Measurements from ENCODE around the gene POPDC2.

The POPDC2 gene

GRCh38 chr3:119639494-119640350 is 20.7 kb downstream of the POPDC2 start:
- no peak for DNase-seq (ENCODE audit: low read depth, low spot score)
- H3K9me3 ChIP-seq (ENCODE audit: control insufficient read depth, insufficient read depth, low read length) = no peaks in the 10 kb centered on the region
- no peaks in the 10 kb centered on the region for H3K36me3 ChIP-seq (ENCODE audit: control insufficient read depth, insufficient read depth, low read length)
- H3K27me3 ChIP-seq (ENCODE audit: control insufficient read depth, insufficient read depth, low read length) = no peaks in the 10 kb centered on the region
- H3K27ac ChIP-seq (ENCODE audit: low read length) = no peak overlapping the region
- no CpG with 5 or more reads among the region's 2 CpGs for WGBS (ENCODE audit: insufficient coverage, insufficient read length)
- H3K4me1 ChIP-seq (ENCODE audit: control insufficient read depth, insufficient read depth, low read length) = no peaks in the 10 kb centered on the region
- no peak overlapping the region for H3K4me3 ChIP-seq (ENCODE audit: low read length)

GRCh38 chr3:119637679-119638477 is 22.5 kb downstream of the POPDC2 start:
- no peak overlapping the region for H3K27ac ChIP-seq (ENCODE audit: low read length)
- H3K9me3 ChIP-seq (ENCODE audit: control insufficient read depth, insufficient read depth, low read length) = no peaks in the 10 kb centered on the region
- no peak overlapping the region for H3K4me3 ChIP-seq (ENCODE audit: low read length)
- H3K27me3 ChIP-seq (ENCODE audit: control insufficient read depth, insufficient read depth, low read length) = no peaks in the 10 kb centered on the region
- H3K36me3 ChIP-seq (ENCODE audit: control insufficient read depth, insufficient read depth, low read length) = no peaks in the 10 kb centered on the region
- no peaks in the 10 kb centered on the region for H3K4me1 ChIP-seq (ENCODE audit: control insufficient read depth, insufficient read depth, low read length)
- DNase-seq (ENCODE audit: low read depth, low spot score) = no peak
- WGBS (ENCODE audit: insufficient coverage, insufficient read length) = no CpG with 5 or more reads among the region's 3 CpGs

- H3K27ac ChIP-seq (ENCODE audit: low read length) = no peak overlapping the region
- no peak for DNase-seq (ENCODE audit: low read depth, low spot score)
- no peaks in the 10 kb centered on the region for H3K27me3 ChIP-seq (ENCODE audit: control insufficient read depth, insufficient read depth, low read length)
- H3K36me3 ChIP-seq (ENCODE audit: control insufficient read depth, insufficient read depth, low read length) = no peaks in the 10 kb centered on the region
- no CpG with 5 or more reads among the region's 4 CpGs for WGBS (ENCODE audit: insufficient coverage, insufficient read length)
- H3K4me3 ChIP-seq (ENCODE audit: low read length) = no peak overlapping the region
- H3K9me3 ChIP-seq (ENCODE audit: control insufficient read depth, insufficient read depth, low read length) = no peaks in the 10 kb centered on the region
- no peaks in the 10 kb centered on the region for H3K4me1 ChIP-seq (ENCODE audit: control insufficient read depth, insufficient read depth, low read length)
Observed at GRCh38 chr3:119636891-119637611, 23.3 kb downstream of the POPDC2 start.

- WGBS (ENCODE audit: insufficient coverage, insufficient read length) = no CpG with 5 or more reads among the region's 1 CpG
Observed at GRCh38 chr3:119636249-119636648, 24.1 kb downstream of the POPDC2 start.

DNA sequence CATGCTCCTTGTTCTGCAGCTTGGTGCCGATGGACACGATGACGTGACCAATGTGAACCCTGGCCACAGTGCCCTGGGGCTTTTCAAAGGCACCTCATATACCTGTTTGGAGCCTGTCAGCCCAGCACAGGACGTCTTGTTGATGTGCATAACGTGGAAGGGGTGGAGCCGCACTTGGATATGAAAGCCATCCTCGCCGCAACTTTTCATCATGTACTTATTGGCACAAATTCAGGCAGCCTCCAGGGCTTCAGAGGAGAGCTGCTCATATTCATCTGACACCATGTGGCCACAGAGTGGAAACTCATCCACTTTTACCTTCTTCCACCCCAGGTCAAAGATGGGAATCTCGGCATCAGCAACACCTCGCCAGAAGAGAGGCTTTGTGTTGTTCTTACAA is 24.7 kb downstream of the POPDC2 start:
- WGBS (ENCODE audit: insufficient coverage, insufficient read length) = no CpG with 5 or more reads among the region's 10 CpGs
- Histone ChIP-seq H3K27me3 (ENCODE audit: control insufficient read depth, insufficient read depth, low read length) (no peaks in the 10 kb centered on the region), H3K9me3 (ENCODE audit: control insufficient read depth, insufficient read depth, low read length) (no peaks in the 10 kb centered on the region), H3K36me3 (ENCODE audit: control insufficient read depth, insufficient read depth, low read length) (no peaks in the 10 kb centered on the region), H3K27ac (ENCODE audit: low read length) (no peak overlapping the region), H3K4me1 (ENCODE audit: control insufficient read depth, insufficient read depth, low read length) (no peaks in the 10 kb centered on the region), H3K4me3 (ENCODE audit: low read length) (no peak overlapping the region)
- no peak for DNase-seq (ENCODE audit: low read depth, low spot score)

More at GRCh38 chr3:119636249-119636648, 24.1 kb downstream of the POPDC2 start:
- DNase-seq (ENCODE audit: low read depth, low spot score) = no peak
- no peaks in the 10 kb centered on the region for H3K4me1 ChIP-seq (ENCODE audit: control insufficient read depth, insufficient read depth, low read length)
- H3K4me3 ChIP-seq (ENCODE audit: low read length) = no peak overlapping the region
- H3K36me3 ChIP-seq (ENCODE audit: control insufficient read depth, insufficient read depth, low read length) = no peaks in the 10 kb centered on the region
- H3K27me3 ChIP-seq (ENCODE audit: control insufficient read depth, insufficient read depth, low read length) = no peaks in the 10 kb centered on the region
- no peaks in the 10 kb centered on the region for H3K9me3 ChIP-seq (ENCODE audit: control insufficient read depth, insufficient read depth, low read length)
- H3K27ac ChIP-seq (ENCODE audit: low read length) = no peak overlapping the region

DNA sequence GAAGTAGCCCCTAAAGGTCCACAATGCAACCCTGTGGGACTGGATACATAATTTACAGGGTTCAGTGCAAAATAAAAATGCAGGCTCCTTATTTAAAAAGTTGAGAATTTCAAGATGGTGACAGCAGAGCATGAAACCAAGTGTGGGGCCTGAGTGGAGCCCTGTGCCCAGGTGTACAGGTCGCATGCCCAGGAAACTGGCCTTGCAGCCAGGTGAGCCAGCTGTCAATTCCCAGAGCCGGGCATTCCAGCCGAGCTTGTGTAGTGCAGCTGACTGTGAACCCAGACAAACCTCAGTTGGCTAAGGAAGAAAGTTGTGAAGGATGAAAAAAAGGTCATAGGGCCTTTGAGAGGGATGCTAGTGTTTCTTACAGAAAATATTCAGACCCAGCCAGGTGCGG is 27.6 kb downstream of the POPDC2 start:
- no peaks in the 10 kb centered on the region; the same call in 1 of the 2 replicates for H3K4me1 ChIP-seq (ENCODE audit: control insufficient read depth, insufficient read depth, low read length)
- no CpG with 5 or more reads among the region's 4 CpGs for WGBS (ENCODE audit: insufficient coverage, insufficient read length)
- no peak for DNase-seq (ENCODE audit: low read depth, low spot score)
- no peak overlapping the region for H3K4me3 ChIP-seq (ENCODE audit: low read length)
- H3K27me3 ChIP-seq (ENCODE audit: control insufficient read depth, insufficient read depth, low read length) = no peaks in the 10 kb centered on the region
- H3K9me3 ChIP-seq (ENCODE audit: control insufficient read depth, insufficient read depth, low read length) = no peaks in the 10 kb centered on the region
- no peak overlapping the region for H3K27ac ChIP-seq (ENCODE audit: low read length)
- H3K36me3 ChIP-seq (ENCODE audit: control insufficient read depth, insufficient read depth, low read length) = no peaks in the 10 kb centered on the region

GRCh38 chr3:119632216-119632615 is 28.2 kb downstream of the POPDC2 start:
- H3K4me3 ChIP-seq (ENCODE audit: low read length) = no peak overlapping the region
- no peaks in the 10 kb centered on the region for H3K9me3 ChIP-seq (ENCODE audit: control insufficient read depth, insufficient read depth, low read length)
- DNase-seq (ENCODE audit: low read depth, low spot score) = no peak
- no peaks in the 10 kb centered on the region for H3K36me3 ChIP-seq (ENCODE audit: control insufficient read depth, insufficient read depth, low read length)
- H3K27me3 ChIP-seq (ENCODE audit: control insufficient read depth, insufficient read depth, low read length) = no peaks in the 10 kb centered on the region
- no peaks in the 10 kb centered on the region; the same call in 1 of the 2 replicates for H3K4me1 ChIP-seq (ENCODE audit: control insufficient read depth, insufficient read depth, low read length)
- no CpG with 5 or more reads among the region's 4 CpGs for WGBS (ENCODE audit: insufficient coverage, insufficient read length)
- no peak overlapping the region for H3K27ac ChIP-seq (ENCODE audit: low read length)

GRCh38 chr3:119631516-119631915 is 28.9 kb downstream of the POPDC2 start:
- DNase-seq (ENCODE audit: low read depth, low spot score) = no peak
- no peaks in the 10 kb centered on the region; the same call in 1 of the 2 replicates for H3K4me1 ChIP-seq (ENCODE audit: control insufficient read depth, insufficient read depth, low read length)
- no peaks in the 10 kb centered on the region for H3K36me3 ChIP-seq (ENCODE audit: control insufficient read depth, insufficient read depth, low read length)
- WGBS (ENCODE audit: insufficient coverage, insufficient read length) = no CpG with 5 or more reads among the region's 3 CpGs
- no peaks in the 10 kb centered on the region for H3K9me3 ChIP-seq (ENCODE audit: control insufficient read depth, insufficient read depth, low read length)
- no peak overlapping the region for H3K27ac ChIP-seq (ENCODE audit: low read length)
- no peaks in the 10 kb centered on the region for H3K27me3 ChIP-seq (ENCODE audit: control insufficient read depth, insufficient read depth, low read length)
- H3K4me3 ChIP-seq (ENCODE audit: low read length) = no peak overlapping the region

DNA sequence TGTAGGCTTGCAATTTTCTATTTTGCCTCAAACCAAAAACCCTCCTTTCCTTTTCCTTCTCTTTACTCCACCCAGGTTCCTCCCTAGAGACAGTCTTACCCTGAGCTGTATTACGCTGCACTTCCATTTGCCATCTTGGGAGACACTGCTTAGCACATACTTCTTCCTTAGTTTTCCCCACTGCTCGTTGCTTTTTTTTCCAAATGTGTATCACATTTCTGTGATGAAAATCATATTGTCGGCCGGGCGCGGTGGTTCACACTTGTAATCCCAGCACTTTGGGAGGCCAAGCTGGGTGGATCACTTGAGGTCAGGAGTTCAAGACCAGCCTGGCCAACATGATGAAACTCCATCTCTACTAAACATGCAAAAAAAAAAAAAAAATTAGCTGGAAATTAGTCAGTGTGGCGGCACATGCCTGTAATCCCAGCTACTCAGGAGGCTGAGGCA is 29.5 kb downstream of the POPDC2 start:
- Histone ChIP-seq H3K36me3 (ENCODE audit: control insufficient read depth, insufficient read depth, low read length) (no peaks in the 10 kb centered on the region), H3K9me3 (ENCODE audit: control insufficient read depth, insufficient read depth, low read length) (no peaks in the 10 kb centered on the region), H3K4me1 (ENCODE audit: control insufficient read depth, insufficient read depth, low read length) (no peaks in the 10 kb centered on the region; the same call in 1 of the 2 replicates), H3K4me3 (ENCODE audit: low read length) (no peak overlapping the region), H3K27me3 (ENCODE audit: control insufficient read depth, insufficient read depth, low read length) (no peaks in the 10 kb centered on the region), H3K27ac (ENCODE audit: low read length) (no peak overlapping the region)
- WGBS (ENCODE audit: insufficient coverage, insufficient read length) = no CpG with 5 or more reads among the region's 7 CpGs
- DNase-seq (ENCODE audit: low read depth, low spot score) = no peak
